Esophagus squamous epithelium (tissue), 4 donors: Measurements from ENCODE around the gene PATL1.

Experiments used
- POLR2A ChIP-seq, 4 donors: fragments of 450-650 bp; IDR thresholded peaks; one replicate each; pipeline ENCODE4 v1.6.1; 2017; ENCODE audit warnings: antibody characterized with exemption in 4 of 4, mild to moderate bottlenecking in 4 of 4, moderate library complexity in 3 of 4
- TF ChIP-seq, protein P1 (sequence below), 6 experiments: fragments of 450-650 bp in 4 of 6; fragments of 200-600 bp in 2 of 6; sonication (generic) in 2 of 6; IDR thresholded peaks; one replicate each; pipeline ENCODE4 v1.5.1; 2016 to 2019; ENCODE audit warnings: antibody characterized with exemption in 6 of 6, mild to moderate bottlenecking in 4 of 6, moderate library complexity in 4 of 6

- TF ChIP-seq POLR2A (IDR thresholded peaks at IDR 0.05), result no peak
- TF ChIP-seq, protein P1, sequence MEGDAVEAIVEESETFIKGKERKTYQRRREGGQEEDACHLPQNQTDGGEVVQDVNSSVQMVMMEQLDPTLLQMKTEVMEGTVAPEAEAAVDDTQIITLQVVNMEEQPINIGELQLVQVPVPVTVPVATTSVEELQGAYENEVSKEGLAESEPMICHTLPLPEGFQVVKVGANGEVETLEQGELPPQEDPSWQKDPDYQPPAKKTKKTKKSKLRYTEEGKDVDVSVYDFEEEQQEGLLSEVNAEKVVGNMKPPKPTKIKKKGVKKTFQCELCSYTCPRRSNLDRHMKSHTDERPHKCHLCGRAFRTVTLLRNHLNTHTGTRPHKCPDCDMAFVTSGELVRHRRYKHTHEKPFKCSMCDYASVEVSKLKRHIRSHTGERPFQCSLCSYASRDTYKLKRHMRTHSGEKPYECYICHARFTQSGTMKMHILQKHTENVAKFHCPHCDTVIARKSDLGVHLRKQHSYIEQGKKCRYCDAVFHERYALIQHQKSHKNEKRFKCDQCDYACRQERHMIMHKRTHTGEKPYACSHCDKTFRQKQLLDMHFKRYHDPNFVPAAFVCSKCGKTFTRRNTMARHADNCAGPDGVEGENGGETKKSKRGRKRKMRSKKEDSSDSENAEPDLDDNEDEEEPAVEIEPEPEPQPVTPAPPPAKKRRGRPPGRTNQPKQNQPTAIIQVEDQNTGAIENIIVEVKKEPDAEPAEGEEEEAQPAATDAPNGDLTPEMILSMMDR (IDR thresholded peaks at IDR 0.05), result no peak
Measured at GRCh38 chr11:59689015-59689414, 20.2 kb upstream of the PATL1 start.
